Type B pancreatic cell (in vitro differentiated cells): Measurements from ENCODE around the gene ZMIZ1. TPM values are rescaled to one million over a fixed set of nuclear protein-coding genes. Genes with fewer than 3 reads are reported as not detected.

Experiments used
- DNase-seq: peaks from one replicate; pipeline ENCODE4 v3.0.0; 2021; ENCODE audit warnings: mixed read lengths; ENCODE audit not compliant: unreplicated experiment; ENCODE audit errors: extremely low spot score
- H3K27ac Mint-ChIP-seq: 2 replicates; pipeline ENCODE4 v1.8.0; 2021; ENCODE audit warnings: mild to moderate bottlenecking, mixed read lengths
- H3K27me3 Mint-ChIP-seq: 2 replicates; pipeline ENCODE4 v1.8.0; 2021; ENCODE audit warnings: mixed read lengths
- H3K36me3 Mint-ChIP-seq: 2 replicates; pipeline ENCODE4 v1.8.0; 2021; ENCODE audit warnings: mixed read lengths
- H3K4me1 Mint-ChIP-seq: one replicate; pipeline ENCODE4 v1.8.0; 2021; ENCODE audit warnings: mixed read lengths; ENCODE audit not compliant: unreplicated experiment
- H3K4me3 Mint-ChIP-seq: 2 replicates; pipeline ENCODE4 v1.8.0; 2021; ENCODE audit warnings: mild to moderate bottlenecking, mixed read lengths
- H3K9me3 Mint-ChIP-seq: 2 replicates; pipeline ENCODE4 v1.8.0; 2021; ENCODE audit warnings: mixed read lengths
- total RNA-seq: library from RNA; stranded (reverse); gene quantifications from 2 replicates; pipeline ENCODE4 v1.2.1, GENCODE V29; 2021; ENCODE audit warnings: low replicate concordance
- TF ChIP-seq, protein P1 (sequence below): fragments of 200-600 bp; sonication (generic); conservative IDR thresholded peaks from 2 replicates; pipeline ENCODE4 v1.5.0; 2021; ENCODE audit warnings: antibody characterized with exemption, mild to moderate bottlenecking

The ZMIZ1 gene
- total RNA-seq, 1 donor from 2014 or later, result 102 TPM

DNA sequence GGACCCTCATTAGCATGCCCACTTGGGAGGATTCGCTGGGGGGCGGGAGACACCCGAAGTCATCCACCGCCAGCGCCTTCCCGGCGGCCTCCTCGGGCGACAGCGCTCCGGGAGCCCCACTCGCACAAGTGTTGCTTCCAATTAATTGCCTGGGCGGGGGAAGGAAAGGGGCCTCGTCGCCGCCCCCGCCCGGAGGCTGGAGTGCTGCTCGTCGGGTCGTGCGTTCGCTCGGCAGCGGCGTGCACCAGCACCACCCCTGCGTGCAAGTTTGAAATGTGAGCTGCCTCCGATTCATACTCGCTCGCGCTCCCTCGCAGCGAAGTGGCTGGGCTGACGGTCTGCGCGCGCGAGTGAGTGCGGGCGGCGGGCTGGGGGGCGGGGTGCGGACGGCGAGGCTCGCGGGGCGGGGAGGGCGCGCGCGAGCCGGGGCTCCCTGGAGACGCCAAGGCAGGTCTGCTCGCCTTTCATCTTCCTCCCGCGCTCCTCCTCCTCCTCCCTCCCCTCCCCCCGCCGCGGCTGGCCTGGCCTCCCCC is 173.9 kb downstream of the ZMIZ1 start:
- peak overlapping the region; percentile 74 for H3K4me3 Mint-ChIP-seq
- H3K27ac Mint-ChIP-seq, result no peak overlapping the region
- H3K9me3 Mint-ChIP-seq, result no peaks in the 10 kb centered on the region
- peaks cover 4% of the 10 kb centered on the region for H3K27me3 Mint-ChIP-seq
- H3K36me3 Mint-ChIP-seq, result peaks cover 5% of the 10 kb centered on the region
- peaks cover 63% of the 10 kb centered on the region for H3K4me1 Mint-ChIP-seq
- TF ChIP-seq, protein P1, sequence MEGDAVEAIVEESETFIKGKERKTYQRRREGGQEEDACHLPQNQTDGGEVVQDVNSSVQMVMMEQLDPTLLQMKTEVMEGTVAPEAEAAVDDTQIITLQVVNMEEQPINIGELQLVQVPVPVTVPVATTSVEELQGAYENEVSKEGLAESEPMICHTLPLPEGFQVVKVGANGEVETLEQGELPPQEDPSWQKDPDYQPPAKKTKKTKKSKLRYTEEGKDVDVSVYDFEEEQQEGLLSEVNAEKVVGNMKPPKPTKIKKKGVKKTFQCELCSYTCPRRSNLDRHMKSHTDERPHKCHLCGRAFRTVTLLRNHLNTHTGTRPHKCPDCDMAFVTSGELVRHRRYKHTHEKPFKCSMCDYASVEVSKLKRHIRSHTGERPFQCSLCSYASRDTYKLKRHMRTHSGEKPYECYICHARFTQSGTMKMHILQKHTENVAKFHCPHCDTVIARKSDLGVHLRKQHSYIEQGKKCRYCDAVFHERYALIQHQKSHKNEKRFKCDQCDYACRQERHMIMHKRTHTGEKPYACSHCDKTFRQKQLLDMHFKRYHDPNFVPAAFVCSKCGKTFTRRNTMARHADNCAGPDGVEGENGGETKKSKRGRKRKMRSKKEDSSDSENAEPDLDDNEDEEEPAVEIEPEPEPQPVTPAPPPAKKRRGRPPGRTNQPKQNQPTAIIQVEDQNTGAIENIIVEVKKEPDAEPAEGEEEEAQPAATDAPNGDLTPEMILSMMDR, result peak; percentile 11
- peak; percentile 88 for DNase-seq

DNA sequence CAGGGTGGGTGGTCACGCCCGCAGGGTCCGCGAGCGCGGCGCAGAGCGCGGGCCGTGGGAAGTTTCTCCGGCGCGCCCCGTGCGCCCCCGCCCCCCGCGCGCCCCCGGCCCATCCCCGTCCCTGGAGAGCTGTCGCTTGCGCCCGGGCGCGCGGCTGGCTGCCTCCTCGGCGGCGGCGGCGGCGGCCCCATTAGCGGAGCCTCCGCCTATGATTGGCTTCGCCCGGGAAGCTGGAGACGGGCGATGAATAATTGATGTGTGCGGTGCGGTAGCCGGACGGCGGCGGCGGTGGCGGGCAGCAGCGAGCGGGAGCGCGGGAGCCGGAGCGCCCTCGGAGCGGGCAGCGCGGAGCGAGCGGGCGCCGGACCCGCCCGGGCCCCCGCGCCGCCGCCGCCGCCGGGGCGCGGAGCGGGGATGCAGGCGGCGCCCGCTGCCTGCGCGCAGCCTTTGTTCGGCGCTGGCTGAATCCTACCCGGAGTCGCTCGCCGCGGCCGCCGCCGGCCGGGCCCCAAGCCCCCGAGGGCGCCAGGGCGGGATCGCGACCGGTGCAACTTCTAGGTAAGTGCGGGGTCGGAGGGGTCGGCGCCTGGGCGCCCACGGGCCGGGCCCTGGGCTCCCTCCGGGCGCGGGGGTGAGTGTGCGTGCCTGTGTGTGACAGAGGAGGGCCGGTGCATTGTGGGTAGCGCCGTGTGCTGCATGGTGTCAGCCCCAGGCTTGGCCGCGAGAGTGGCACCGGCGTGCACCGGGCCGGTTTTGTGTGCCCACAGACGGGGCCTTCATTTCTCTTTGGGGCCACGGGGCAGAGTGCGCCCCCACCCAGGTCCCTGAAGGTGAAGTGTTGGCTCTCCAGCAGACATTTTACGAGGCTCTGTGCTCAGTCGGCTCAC is 174.7 kb downstream of the ZMIZ1 start:
- Mint-ChIP-seq H3K4me1 (peaks cover 63% of the 10 kb centered on the region), H3K27me3 (peaks cover 4% of the 10 kb centered on the region), H3K36me3 (peaks cover 9% of the 10 kb centered on the region), H3K4me3 (peak overlapping the region; percentile 87), H3K9me3 (no peaks in the 10 kb centered on the region), H3K27ac (peak overlapping the region; percentile 34)
- DNase-seq, result no peak
- TF ChIP-seq, protein P1, result no peak

DNA sequence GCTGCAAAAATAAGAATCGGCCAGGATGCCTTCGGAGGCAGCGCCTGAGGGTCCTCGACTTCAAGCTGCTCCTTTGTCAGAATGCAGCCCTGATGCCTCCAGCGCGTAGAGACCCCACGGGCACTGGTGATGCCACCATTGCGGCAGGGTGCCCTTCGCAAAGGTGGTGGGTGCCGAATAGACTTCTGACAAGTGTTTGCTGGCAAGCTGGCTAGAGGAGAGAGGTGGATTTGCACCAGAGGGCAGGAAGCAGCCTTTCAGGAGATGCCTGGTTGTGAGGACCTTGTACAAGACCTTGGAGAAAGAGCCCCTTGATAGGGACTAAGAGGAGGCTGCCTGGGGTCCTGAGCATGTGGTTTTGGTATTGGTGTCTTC is 175.3 kb downstream of the ZMIZ1 start:
- H3K4me1 Mint-ChIP-seq, result peaks cover 58% of the 10 kb centered on the region

DNA sequence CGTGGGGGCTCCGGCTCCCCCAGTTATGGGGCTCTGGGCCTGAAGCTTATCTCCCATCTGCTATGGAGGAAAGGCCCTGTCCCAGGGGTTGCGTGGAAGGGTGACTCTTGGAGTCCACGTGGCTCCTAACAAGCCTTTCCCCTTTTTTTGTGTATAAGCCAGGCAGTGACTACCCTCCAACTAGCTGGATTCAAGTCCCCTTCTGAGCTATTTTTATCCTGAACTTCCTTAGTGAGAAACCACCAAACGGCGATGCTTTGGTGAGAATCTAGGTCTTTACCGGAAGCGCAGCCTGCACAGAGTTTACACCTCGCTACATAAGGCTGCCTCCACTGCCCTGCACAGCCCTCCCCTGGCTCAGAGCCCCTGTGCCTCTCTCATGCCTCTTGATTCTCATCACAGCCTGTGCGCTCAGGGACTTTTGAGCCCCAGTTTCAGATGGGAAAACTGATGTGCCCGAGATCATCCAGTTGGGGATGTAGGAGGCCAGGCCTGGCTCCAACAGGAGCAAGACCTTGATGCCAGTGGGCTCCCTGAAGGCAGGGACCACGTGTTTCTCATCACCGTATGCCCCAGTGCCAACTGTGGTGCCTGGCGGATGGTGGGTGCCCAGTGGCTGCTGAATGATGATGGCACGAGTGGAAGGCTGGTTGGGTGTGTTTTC is 176.2 kb downstream of the ZMIZ1 start:
- no peak for DNase-seq
- Mint-ChIP-seq H3K4me1 (peaks cover 52% of the 10 kb centered on the region), H3K27me3 (peaks cover 4% of the 10 kb centered on the region), H3K9me3 (no peaks in the 10 kb centered on the region), H3K27ac (no peak overlapping the region), H3K4me3 (peak overlapping the region; percentile 84), H3K36me3 (peaks cover 9% of the 10 kb centered on the region)
- TF ChIP-seq, protein P1, result no peak

More for the DNA sequence above, 175.3 kb downstream of the ZMIZ1 start:
- H3K9me3 Mint-ChIP-seq, result no peaks in the 10 kb centered on the region
- H3K36me3 Mint-ChIP-seq, result peaks cover 9% of the 10 kb centered on the region
- peaks cover 4% of the 10 kb centered on the region for H3K27me3 Mint-ChIP-seq
- H3K27ac Mint-ChIP-seq, result peak overlapping the region; percentile 34
- DNase-seq, result no peak
- H3K4me3 Mint-ChIP-seq, result peak overlapping the region; percentile 84
- TF ChIP-seq, protein P1, result no peak

DNA sequence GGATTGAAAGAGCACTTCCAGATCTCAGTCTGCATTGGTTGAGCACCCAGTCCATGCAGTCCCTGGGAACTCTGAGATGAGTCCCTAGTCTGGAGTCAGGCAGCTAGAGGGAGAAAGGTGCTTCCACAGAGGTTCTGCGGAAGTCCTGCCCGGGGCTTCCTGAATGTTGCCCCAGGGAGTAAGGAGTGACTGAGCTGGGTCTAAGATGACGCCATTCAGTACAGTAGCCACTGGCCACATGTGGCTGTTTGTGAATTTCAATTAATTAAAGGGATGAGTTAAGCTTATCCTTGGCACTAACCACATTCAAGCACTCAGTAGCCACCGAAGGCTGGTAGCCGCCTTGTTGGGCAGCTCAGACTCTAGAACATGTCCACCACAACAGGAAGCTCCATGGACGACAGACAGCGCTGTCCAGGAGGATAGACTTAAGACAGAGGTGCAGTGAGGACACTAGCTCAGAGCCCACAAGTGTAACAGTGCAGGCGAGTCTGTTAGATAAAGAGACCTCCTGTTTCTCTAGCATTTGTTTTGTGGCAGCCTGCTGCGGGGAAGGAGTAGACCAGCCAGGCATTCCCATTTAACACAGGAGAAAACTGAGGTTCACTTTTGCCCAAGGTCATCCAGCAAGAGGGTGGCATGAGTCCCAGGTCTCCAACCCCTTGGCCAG is 176.9 kb downstream of the ZMIZ1 start:
- Mint-ChIP-seq H3K9me3 (no peaks in the 10 kb centered on the region), H3K27me3 (peaks cover 4% of the 10 kb centered on the region), H3K4me1 (peaks cover 45% of the 10 kb centered on the region), H3K27ac (peak overlapping the region; percentile 23), H3K36me3 (peaks cover 5% of the 10 kb centered on the region), H3K4me3 (peak overlapping the region; percentile 22)
- TF ChIP-seq, protein P1, result no peak
- DNase-seq, result no peak
